ENCODE measurements around the gene NR2F1.

NR2F1 gene

GRCh38 chr5:93601071-93601801 lies 18.2 kb downstream of the NR2F1 start (continued):
- TF ChIP-seq CTCF (tag by site-specific recombination; IDR thresholded peaks at IDR 0.05) (no peak), ZNF544 (tag by site-specific recombination; IDR thresholded peaks at IDR 0.05) (no peak), ZNF391 (tag by site-specific recombination; IDR thresholded peaks at IDR 0.05; ENCODE audit: borderline replicate concordance, low read depth) (no peak), ZBTB20 (tag by site-specific recombination; IDR thresholded peaks at IDR 0.05) (no peak), ZNF423 (tag by site-specific recombination; IDR thresholded peaks at IDR 0.05) (no peak), ZNF148 (tag by site-specific recombination; IDR thresholded peaks at IDR 0.05; ENCODE audit: borderline replicate concordance) (no peak), ZBTB17 (tag by site-specific recombination; IDR thresholded peaks at IDR 0.05) (no peak), ZNF596 (tag by site-specific recombination; IDR thresholded peaks at IDR 0.05) (no peak), ZNF521 (tag by site-specific recombination; IDR thresholded peaks at IDR 0.05) (no peak), ZNF433 (tag by site-specific recombination; IDR thresholded peaks at IDR 0.05; ENCODE audit: low read depth) (no peak), ZNF580 (tag by site-specific recombination; IDR thresholded peaks at IDR 0.05) (no peak), PRDM2 (tag by site-specific recombination; IDR thresholded peaks at IDR 0.05; ENCODE audit: borderline replicate concordance) (no peak), SALL2 (tag by site-specific recombination; IDR thresholded peaks at IDR 0.05; ENCODE audit: borderline replicate concordance) (no peak), ZNF274 (IDR thresholded peaks at IDR 0.05; ENCODE audit: low read length) (no peak), ZNF274 (tag by site-specific recombination; IDR thresholded peaks at IDR 0.05; ENCODE audit: borderline replicate concordance) (no peak), ZBTB7A (tag by site-specific recombination; IDR thresholded peaks at IDR 0.05; ENCODE audit: low read depth) (no peak), ZNF776 (tag by site-specific recombination; IDR thresholded peaks at IDR 0.05; ENCODE audit: borderline replicate concordance) (no peak), ZNF211 (tag by site-specific recombination; IDR thresholded peaks at IDR 0.05; ENCODE audit: low read depth) (no peak), ZNF175 (tag by site-specific recombination; IDR thresholded peaks at IDR 0.05) (no peak)
- TF ChIP-seq, protein P1, sequence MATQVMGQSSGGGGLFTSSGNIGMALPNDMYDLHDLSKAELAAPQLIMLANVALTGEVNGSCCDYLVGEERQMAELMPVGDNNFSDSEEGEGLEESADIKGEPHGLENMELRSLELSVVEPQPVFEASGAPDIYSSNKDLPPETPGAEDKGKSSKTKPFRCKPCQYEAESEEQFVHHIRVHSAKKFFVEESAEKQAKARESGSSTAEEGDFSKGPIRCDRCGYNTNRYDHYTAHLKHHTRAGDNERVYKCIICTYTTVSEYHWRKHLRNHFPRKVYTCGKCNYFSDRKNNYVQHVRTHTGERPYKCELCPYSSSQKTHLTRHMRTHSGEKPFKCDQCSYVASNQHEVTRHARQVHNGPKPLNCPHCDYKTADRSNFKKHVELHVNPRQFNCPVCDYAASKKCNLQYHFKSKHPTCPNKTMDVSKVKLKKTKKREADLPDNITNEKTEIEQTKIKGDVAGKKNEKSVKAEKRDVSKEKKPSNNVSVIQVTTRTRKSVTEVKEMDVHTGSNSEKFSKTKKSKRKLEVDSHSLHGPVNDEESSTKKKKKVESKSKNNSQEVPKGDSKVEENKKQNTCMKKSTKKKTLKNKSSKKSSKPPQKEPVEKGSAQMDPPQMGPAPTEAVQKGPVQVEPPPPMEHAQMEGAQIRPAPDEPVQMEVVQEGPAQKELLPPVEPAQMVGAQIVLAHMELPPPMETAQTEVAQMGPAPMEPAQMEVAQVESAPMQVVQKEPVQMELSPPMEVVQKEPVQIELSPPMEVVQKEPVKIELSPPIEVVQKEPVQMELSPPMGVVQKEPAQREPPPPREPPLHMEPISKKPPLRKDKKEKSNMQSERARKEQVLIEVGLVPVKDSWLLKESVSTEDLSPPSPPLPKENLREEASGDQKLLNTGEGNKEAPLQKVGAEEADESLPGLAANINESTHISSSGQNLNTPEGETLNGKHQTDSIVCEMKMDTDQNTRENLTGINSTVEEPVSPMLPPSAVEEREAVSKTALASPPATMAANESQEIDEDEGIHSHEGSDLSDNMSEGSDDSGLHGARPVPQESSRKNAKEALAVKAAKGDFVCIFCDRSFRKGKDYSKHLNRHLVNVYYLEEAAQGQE (tag by site-specific recombination; IDR thresholded peaks at IDR 0.05), result no peak
- TF ChIP-seq, protein P2, sequence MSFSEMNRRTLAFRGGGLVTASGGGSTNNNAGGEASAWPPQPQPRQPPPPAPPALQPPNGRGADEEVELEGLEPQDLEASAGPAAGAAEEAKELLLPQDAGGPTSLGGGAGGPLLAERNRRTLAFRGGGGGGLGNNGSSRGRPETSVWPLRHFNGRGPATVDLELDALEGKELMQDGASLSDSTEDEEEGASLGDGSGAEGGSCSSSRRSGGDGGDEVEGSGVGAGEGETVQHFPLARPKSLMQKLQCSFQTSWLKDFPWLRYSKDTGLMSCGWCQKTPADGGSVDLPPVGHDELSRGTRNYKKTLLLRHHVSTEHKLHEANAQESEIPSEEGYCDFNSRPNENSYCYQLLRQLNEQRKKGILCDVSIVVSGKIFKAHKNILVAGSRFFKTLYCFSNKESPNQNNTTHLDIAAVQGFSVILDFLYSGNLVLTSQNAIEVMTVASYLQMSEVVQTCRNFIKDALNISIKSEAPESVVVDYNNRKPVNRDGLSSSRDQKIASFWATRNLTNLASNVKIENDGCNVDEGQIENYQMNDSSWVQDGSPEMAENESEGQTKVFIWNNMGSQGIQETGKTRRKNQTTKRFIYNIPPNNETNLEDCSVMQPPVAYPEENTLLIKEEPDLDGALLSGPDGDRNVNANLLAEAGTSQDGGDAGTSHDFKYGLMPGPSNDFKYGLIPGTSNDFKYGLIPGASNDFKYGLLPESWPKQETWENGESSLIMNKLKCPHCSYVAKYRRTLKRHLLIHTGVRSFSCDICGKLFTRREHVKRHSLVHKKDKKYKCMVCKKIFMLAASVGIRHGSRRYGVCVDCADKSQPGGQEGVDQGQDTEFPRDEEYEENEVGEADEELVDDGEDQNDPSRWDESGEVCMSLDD (tag by site-specific recombination; IDR thresholded peaks at IDR 0.05), result no peak
